Measurements from ENCODE around the gene CCDC14. TPM values are rescaled to one million over a fixed set of nuclear protein-coding genes. Genes with fewer than 3 reads are reported as not detected.
"Not testable (repeated sequence)": the region's sequence is repeated elsewhere in the genome, so short reads cannot be mapped to it uniquely, and the experiment has no call there.

The CCDC14 gene
- total RNA-seq, 1 experiment from 2014 or later, result 23.8 TPM

DNA sequence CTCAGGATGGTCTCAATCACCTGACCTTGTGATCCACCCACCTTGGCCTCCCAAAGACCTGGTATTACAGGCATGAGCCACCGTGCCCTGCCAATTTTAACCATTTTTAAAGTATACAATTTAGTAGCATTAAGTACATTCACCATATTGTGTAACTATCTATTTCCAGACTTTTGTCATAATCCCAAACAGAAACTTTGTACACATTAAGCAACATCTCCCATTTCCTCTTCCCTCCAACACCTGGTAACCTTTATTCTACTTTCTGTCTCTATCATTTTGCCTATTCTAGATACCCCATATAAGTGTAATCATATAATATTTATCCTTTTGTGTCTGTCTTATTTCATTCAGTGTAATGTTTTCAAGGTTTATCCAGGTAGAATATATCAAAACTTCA, 68.0 kb downstream of the CCDC14 start:
- Mint-ChIP-seq H3K4me3 (ENCODE audit: unreplicated experiment) (no peak overlapping the region), H3K36me3 (ENCODE audit: insufficient read depth, unreplicated experiment) (no peaks in the 10 kb centered on the region), H3K9me3 (ENCODE audit: unreplicated experiment) (peaks cover 7% of the 10 kb centered on the region), H3K27ac (ENCODE audit: low read depth, unreplicated experiment) (no peak overlapping the region), H3K4me1 (ENCODE audit: insufficient read depth, unreplicated experiment) (no peaks in the 10 kb centered on the region), H3K27me3 (ENCODE audit: insufficient read depth, unreplicated experiment) (no peaks in the 10 kb centered on the region)
- CTCF ChIA-PET, result no interaction called here
- TF ChIP-seq, protein P1, sequence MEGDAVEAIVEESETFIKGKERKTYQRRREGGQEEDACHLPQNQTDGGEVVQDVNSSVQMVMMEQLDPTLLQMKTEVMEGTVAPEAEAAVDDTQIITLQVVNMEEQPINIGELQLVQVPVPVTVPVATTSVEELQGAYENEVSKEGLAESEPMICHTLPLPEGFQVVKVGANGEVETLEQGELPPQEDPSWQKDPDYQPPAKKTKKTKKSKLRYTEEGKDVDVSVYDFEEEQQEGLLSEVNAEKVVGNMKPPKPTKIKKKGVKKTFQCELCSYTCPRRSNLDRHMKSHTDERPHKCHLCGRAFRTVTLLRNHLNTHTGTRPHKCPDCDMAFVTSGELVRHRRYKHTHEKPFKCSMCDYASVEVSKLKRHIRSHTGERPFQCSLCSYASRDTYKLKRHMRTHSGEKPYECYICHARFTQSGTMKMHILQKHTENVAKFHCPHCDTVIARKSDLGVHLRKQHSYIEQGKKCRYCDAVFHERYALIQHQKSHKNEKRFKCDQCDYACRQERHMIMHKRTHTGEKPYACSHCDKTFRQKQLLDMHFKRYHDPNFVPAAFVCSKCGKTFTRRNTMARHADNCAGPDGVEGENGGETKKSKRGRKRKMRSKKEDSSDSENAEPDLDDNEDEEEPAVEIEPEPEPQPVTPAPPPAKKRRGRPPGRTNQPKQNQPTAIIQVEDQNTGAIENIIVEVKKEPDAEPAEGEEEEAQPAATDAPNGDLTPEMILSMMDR (IDR thresholded peaks at IDR 0.05; ENCODE audit: unreplicated experiment), result no peak
- no peak for DNase-seq (ENCODE audit: unreplicated experiment)
- POLR2A ChIA-PET, result no interaction called here
- intact Hi-C loops (cut with micrococcal nuclease), result no loop called here
- no TSS peak for BruUV-seq (replicated peaks)

DNA sequence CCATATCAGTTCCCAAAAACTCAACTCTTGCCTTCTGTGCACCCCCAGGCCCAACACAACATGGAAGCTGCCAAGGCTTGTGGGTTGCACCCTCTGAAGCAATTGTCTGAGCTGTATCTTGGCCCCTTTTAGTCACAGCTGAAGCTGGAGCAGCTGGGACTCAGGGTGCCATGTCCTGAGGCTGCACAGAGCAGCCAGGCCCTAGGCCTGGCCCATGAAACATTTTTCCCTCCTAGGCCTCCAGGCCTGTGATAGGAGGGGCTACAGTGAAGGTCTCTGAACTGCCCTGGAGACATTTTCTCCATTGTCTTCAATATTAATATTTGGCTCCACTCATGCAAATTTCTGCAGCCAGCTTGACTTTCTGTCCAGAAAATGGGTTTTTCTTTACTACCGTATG, 68.8 kb downstream of the CCDC14 start:
- DNase-seq (ENCODE audit: unreplicated experiment), result no peak
- TF ChIP-seq, protein P1 (IDR thresholded peaks at IDR 0.05; ENCODE audit: unreplicated experiment), result no peak
- Mint-ChIP-seq H3K9me3 (ENCODE audit: unreplicated experiment) (peaks cover 7% of the 10 kb centered on the region), H3K27me3 (ENCODE audit: insufficient read depth, unreplicated experiment) (no peaks in the 10 kb centered on the region), H3K27ac (ENCODE audit: low read depth, unreplicated experiment) (no peak overlapping the region), H3K4me1 (ENCODE audit: insufficient read depth, unreplicated experiment) (no peaks in the 10 kb centered on the region), H3K4me3 (ENCODE audit: unreplicated experiment) (no peak overlapping the region), H3K36me3 (ENCODE audit: insufficient read depth, unreplicated experiment) (no peaks in the 10 kb centered on the region)
- ChIA-PET CTCF (interaction anchor here (0.6 kb wide), 1 partner anchor 89 kb away, joined by 3 read pairs; no protein-coding TSS in a partner anchor), POLR2A (no interaction called here)
- intact Hi-C loops (cut with micrococcal nuclease), result no loop called here
- no TSS peak for BruUV-seq (replicated peaks)

GRCh38 chr3:123890991-123891390, 70.0 kb downstream of the CCDC14 start:
- intact Hi-C loops (cut with micrococcal nuclease); H3K27ac Mint-ChIP-seq (ENCODE audit: low read depth, unreplicated experiment); DNase-seq (ENCODE audit: unreplicated experiment); H3K36me3 Mint-ChIP-seq (ENCODE audit: insufficient read depth, unreplicated experiment); H3K27me3 Mint-ChIP-seq (ENCODE audit: insufficient read depth, unreplicated experiment); BruUV-seq (replicated peaks); H3K9me3 Mint-ChIP-seq (ENCODE audit: unreplicated experiment); H3K4me1 Mint-ChIP-seq (ENCODE audit: insufficient read depth, unreplicated experiment); H3K4me3 Mint-ChIP-seq (ENCODE audit: unreplicated experiment): not testable (repeated sequence)
- CTCF ChIA-PET, result interaction anchor here (1.1 kb wide), 1 partner anchor 50 kb away, joined by 3 read pairs; no protein-coding TSS in a partner anchor
- POLR2A ChIA-PET, result interaction anchor here (0.6 kb wide), 1 partner anchor 42 kb away, joined by 3 read pairs; no protein-coding TSS in a partner anchor

DNA sequence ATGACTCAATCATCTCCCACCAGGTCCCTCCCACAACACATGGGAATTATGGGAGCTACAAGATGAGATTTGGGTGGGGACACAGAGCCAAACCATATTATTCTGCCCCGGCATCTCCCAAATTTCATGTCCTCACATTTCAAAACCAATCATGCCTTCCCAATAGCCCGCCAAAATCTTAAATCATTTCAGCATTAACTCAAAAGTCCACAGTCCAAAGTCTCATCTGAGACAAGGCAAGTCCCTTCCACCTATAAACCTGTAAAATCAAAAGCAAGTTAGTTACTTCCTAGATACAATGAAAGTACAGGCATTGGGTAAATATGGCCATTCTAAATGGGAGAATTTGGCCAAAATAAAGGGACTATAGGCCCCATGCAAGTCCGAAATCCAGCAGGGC, 70.9 kb downstream of the CCDC14 start:
- BruUV-seq (replicated peaks), result not testable (repeated sequence)
- POLR2A ChIA-PET, result interaction anchor here (0.6 kb wide), 1 partner anchor 41 kb away, joined by 3 read pairs; no protein-coding TSS in a partner anchor
- peaks cover 16% of the 10 kb centered on the region for H3K27me3 Mint-ChIP-seq (ENCODE audit: insufficient read depth, unreplicated experiment)

GRCh38 chr3:123884993-123885392, 76.0 kb downstream of the CCDC14 start:
- no peak overlapping the region for H3K27ac Mint-ChIP-seq (ENCODE audit: low read depth, unreplicated experiment)
- H3K9me3 Mint-ChIP-seq (ENCODE audit: unreplicated experiment), result no peaks in the 10 kb centered on the region
- BruUV-seq (replicated peaks), result no TSS peak
- no peaks in the 10 kb centered on the region for H3K36me3 Mint-ChIP-seq (ENCODE audit: insufficient read depth, unreplicated experiment)
- intact Hi-C loops (cut with micrococcal nuclease), result no loop called here
- H3K4me3 Mint-ChIP-seq (ENCODE audit: unreplicated experiment), result no peak overlapping the region
- CTCF ChIA-PET, result interaction anchor here (0.6 to 1.1 kb wide), 3 partner anchors 23 to 162 kb away, joined by 3 read pairs; no protein-coding TSS in a partner anchor
- DNase-seq (ENCODE audit: unreplicated experiment), result no peak
- peaks cover 20% of the 10 kb centered on the region for H3K27me3 Mint-ChIP-seq (ENCODE audit: insufficient read depth, unreplicated experiment)
- H3K4me1 Mint-ChIP-seq (ENCODE audit: insufficient read depth, unreplicated experiment), result no peaks in the 10 kb centered on the region
- TF ChIP-seq, protein P1 (IDR thresholded peaks at IDR 0.05; ENCODE audit: unreplicated experiment), result no peak
- POLR2A ChIA-PET, result no interaction called here

More for the DNA sequence above, 70.9 kb downstream of the CCDC14 start:
- CTCF ChIA-PET, result interaction anchor here (0.6 to 1.1 kb wide), 3 partner anchors 19 to 825 kb away, joined by 3 read pairs; no protein-coding TSS in a partner anchor
- H3K4me1 Mint-ChIP-seq (ENCODE audit: insufficient read depth, unreplicated experiment); H3K36me3 Mint-ChIP-seq (ENCODE audit: insufficient read depth, unreplicated experiment); intact Hi-C loops (cut with micrococcal nuclease); DNase-seq (ENCODE audit: unreplicated experiment); H3K4me3 Mint-ChIP-seq (ENCODE audit: unreplicated experiment); H3K27ac Mint-ChIP-seq (ENCODE audit: low read depth, unreplicated experiment); H3K9me3 Mint-ChIP-seq (ENCODE audit: unreplicated experiment): not testable (repeated sequence)
